ENCODE results near the gene RNPS1. TPM values are rescaled to one million over a fixed set of nuclear protein-coding genes. Genes with fewer than 3 reads are reported as not detected.
A peak's percentile ranks its signal among the peaks of the same experiment; 100 is the strongest.

The RNPS1 gene
- polyA plus RNA-seq, 1 of the 3 experiments (the other 2 are of a cell fraction): 277 TPM

DNA sequence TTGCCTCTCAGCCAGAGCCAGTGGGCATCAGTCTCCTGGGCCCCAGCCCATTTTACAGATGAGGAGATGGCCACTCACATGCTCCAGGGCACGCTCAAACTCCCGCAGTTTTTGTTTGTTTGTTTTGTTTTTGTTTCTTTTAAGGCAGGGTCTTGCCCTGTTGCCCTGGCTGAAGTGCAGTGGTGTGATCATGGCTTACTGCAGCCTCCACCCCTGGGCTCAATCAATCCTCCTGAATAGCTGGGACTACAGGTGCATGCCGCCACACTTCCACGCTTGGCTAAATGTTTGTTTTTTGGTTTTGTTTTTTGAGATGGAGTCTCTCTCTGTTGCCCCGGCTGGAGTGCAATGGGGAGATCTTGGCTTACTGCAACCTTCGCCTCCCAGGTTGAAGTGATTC lies 41.0 kb downstream of the RNPS1 start:
- no peak overlapping the region for H3K27ac ChIP-seq (ENCODE audit: low read depth in 2 of 2, low read length in 1 of 2)
- no peak for TF ChIP-seq NRF1 (IDR thresholded peaks at IDR 0.05; ENCODE audit: low read depth, low read length)
- TF ChIP-seq TEAD4 (IDR thresholded peaks at IDR 0.05; ENCODE audit: borderline replicate concordance, insufficient read depth): no peak
- no peak for TF ChIP-seq ZBTB33 (IDR thresholded peaks at IDR 0.05; ENCODE audit: borderline replicate concordance, low read depth)
- TF ChIP-seq SIN3A (IDR thresholded peaks at IDR 0.05; ENCODE audit: borderline replicate concordance, low read depth, low read length): no peak
- TF ChIP-seq NFIC (IDR thresholded peaks at IDR 0.05; ENCODE audit: borderline replicate concordance): no peak
- no peak for TF ChIP-seq FOXJ3 (CRISPR knock-in tag; IDR thresholded peaks at IDR 0.05)
- no peak for TF ChIP-seq FOSL2 (IDR thresholded peaks at IDR 0.05; ENCODE audit: borderline replicate concordance, low read depth)
- TF ChIP-seq, protein P1, sequence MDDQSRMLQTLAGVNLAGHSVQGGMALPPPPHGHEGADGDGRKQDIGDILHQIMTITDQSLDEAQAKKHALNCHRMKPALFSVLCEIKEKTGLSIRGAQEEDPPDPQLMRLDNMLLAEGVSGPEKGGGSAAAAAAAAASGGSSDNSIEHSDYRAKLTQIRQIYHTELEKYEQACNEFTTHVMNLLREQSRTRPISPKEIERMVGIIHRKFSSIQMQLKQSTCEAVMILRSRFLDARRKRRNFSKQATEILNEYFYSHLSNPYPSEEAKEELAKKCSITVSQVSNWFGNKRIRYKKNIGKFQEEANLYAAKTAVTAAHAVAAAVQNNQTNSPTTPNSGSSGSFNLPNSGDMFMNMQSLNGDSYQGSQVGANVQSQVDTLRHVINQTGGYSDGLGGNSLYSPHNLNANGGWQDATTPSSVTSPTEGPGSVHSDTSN (IDR thresholded peaks at IDR 0.05): no peak
- no peak for TF ChIP-seq RCOR1 (IDR thresholded peaks at IDR 0.05; ENCODE audit: low read length)
- H3K79me2 ChIP-seq (ENCODE audit: insufficient read depth): peaks cover 51% of the 10 kb centered on the region
- H3K4me2 ChIP-seq: no peak overlapping the region
- H3K9ac ChIP-seq: no peak overlapping the region
- H3K4me3 ChIP-seq (ENCODE audit: low read depth in 2 of 2, low read length in 1 of 2): no peak overlapping the region
- H2AFZ ChIP-seq (ENCODE audit: low read depth): no peak overlapping the region
- POLR2A ChIA-PET: interaction anchor here (0.6 to 1.1 kb wide), 2 partner anchors 44 to 72 kb away, joined by 3 read pairs; partner anchors contain the start of gene TRAF7
- no peaks in the 10 kb centered on the region for H3K9me2 ChIP-seq
- peaks cover 0 to 35% of the 10 kb centered on the region in 2 experiments for H3K36me3 ChIP-seq (replicated peaks in 1 of 2; ENCODE audit: control insufficient read depth in 1 of 2, insufficient read depth in 2 of 2, low read length in 1 of 2)
- CTCF ChIA-PET: interaction anchor here (1.4 kb wide), 1 partner anchor 32 kb away, joined by 3 read pairs; no protein-coding TSS in a partner anchor
- H3K4me1 ChIP-seq (ENCODE audit: control insufficient read depth in 1 of 2, insufficient read depth in 2 of 2, low read depth in 1 of 2, low read length in 1 of 2): peaks cover 0 to 4% of the 10 kb centered on the region in 2 experiments; a peak in 1 of 4 replicates
- peaks cover 30% of the 10 kb centered on the region for H4K20me1 ChIP-seq (ENCODE audit: insufficient read depth)
- H3K27me3 ChIP-seq (ENCODE audit: insufficient read depth): no peaks in the 10 kb centered on the region
- no peaks in the 10 kb centered on the region for H3F3A ChIP-seq (replicated peaks; ENCODE audit: insufficient read depth)
- DNase-seq: no peak
- WGBS (ENCODE audit: low lambda C conversion rate): 94% methylated on average over 6 of the region's 6 CpGs
- H3K9me3 ChIP-seq: no peaks in the 10 kb centered on the region

DNA sequence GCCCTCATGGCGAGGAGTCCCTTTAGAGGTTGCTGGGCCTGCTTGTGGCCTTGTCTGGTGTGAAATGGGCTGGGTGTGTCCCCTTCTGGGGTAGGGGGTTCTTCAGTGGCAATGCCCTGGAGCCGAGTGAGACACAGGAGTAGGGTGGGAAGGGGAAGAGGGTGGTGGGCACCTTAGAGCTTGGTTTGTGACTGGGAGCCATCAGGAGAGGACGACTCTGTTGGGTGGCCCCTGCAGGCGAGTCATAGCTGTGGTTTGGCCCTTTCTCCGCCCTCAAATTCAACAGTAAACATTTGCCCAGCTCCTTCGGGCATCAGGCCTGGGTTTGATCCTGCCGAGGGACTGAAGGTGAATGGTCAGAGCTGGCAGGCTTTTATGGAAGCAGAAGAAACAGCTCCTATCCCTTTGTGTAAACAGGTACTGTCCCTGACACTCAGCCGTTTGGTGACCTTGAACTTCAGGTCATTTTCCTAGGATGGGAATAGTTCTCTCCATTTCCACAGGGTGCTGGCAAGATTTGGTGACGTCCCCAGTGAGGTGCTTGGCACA lies 41.6 kb downstream of the RNPS1 start:
- Histone ChIP-seq H3K9me2 (no peaks in the 10 kb centered on the region), H3K4me1 (ENCODE audit: control insufficient read depth in 1 of 2, insufficient read depth in 2 of 2, low read depth in 1 of 2, low read length in 1 of 2) (peaks cover 0 to 4% of the 10 kb centered on the region in 2 experiments; a peak in 1 of 4 replicates), H3K4me3 (ENCODE audit: low read depth in 2 of 2, low read length in 1 of 2) (no peak overlapping the region), H3F3A (replicated peaks; ENCODE audit: insufficient read depth) (no peaks in the 10 kb centered on the region), H3K9me3 (no peaks in the 10 kb centered on the region), H3K36me3 (replicated peaks in 1 of 2; ENCODE audit: control insufficient read depth in 1 of 2, insufficient read depth in 2 of 2, low read length in 1 of 2) (peaks cover 0 to 29% of the 10 kb centered on the region in 2 experiments), H3K27ac (ENCODE audit: low read depth in 2 of 2, low read length in 1 of 2) (no peak overlapping the region), H3K4me2 (0 out of 2 replicates have a peak overlapping the region, but pooled peaks have one; percentile 7), H4K20me1 (ENCODE audit: insufficient read depth) (peaks cover 30% of the 10 kb centered on the region), H3K79me2 (ENCODE audit: insufficient read depth) (peaks cover 51% of the 10 kb centered on the region), H3K27me3 (ENCODE audit: insufficient read depth) (no peaks in the 10 kb centered on the region), H3K9ac (no peak overlapping the region), H2AFZ (ENCODE audit: low read depth) (no peak overlapping the region)
- DNase-seq: no peak
- TF ChIP-seq JUND (IDR thresholded peaks at IDR 0.05): no peak
- TF ChIP-seq, protein P2, sequence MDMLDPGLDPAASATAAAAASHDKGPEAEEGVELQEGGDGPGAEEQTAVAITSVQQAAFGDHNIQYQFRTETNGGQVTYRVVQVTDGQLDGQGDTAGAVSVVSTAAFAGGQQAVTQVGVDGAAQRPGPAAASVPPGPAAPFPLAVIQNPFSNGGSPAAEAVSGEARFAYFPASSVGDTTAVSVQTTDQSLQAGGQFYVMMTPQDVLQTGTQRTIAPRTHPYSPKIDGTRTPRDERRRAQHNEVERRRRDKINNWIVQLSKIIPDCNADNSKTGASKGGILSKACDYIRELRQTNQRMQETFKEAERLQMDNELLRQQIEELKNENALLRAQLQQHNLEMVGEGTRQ (IDR thresholded peaks at IDR 0.05; ENCODE audit: borderline replicate concordance, low read depth, low read length): no peak
- TF ChIP-seq GABPA (IDR thresholded peaks at IDR 0.05; ENCODE audit: low read depth): no peak
- TF ChIP-seq RXRA (IDR thresholded peaks at IDR 0.05; ENCODE audit: borderline replicate concordance, low read depth): no peak
- TF ChIP-seq SIN3A (IDR thresholded peaks at IDR 0.05; ENCODE audit: borderline replicate concordance, low read depth, low read length): no peak
- 74% methylated on average over 5 of the region's 9 CpGs for WGBS (ENCODE audit: low lambda C conversion rate)
- ChIA-PET POLR2A (interaction anchor here (0.8 to 1.1 kb wide), 2 partner anchors 25 to 71 kb away, joined by 3 read pairs; partner anchors contain the start of genes ECI1 and TRAF7), CTCF (interaction anchor here (1.4 kb wide), 1 partner anchor 31 kb away, joined by 3 read pairs; no protein-coding TSS in a partner anchor)

Data from SK-N-SH (cell line).